GM19193 (cell line): ENCODE data around the gene DERA.

Source experiments
- POLR2A ChIP-seq: IDR thresholded peaks from 4 replicates; pipeline ENCODE4 v1.6.1; 2011; ENCODE audit not compliant: insufficient read depth, insufficient read length; ENCODE audit errors: extremely low read depth

Gene DERA

DNA sequence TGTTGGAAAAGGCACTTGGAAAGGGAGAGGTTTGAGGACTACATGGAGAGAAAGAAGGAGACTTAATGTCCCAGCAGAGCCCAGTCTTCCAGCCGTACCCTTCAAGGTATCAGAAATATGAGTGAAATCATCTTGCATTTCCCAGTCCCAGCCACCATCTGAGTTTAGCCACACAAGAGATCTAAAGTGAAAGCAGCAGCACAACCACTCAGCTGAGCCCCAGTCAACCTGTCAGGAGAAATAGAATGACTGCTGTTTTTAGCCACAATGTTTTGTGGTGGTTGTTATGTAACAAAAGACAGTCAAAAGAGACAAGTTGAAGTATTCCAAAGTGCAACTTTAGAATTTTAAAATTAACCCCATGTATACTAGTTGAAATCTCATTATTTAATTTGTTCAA, 28.0 kb downstream of the DERA start:
- TF ChIP-seq POLR2A: no peak

DNA sequence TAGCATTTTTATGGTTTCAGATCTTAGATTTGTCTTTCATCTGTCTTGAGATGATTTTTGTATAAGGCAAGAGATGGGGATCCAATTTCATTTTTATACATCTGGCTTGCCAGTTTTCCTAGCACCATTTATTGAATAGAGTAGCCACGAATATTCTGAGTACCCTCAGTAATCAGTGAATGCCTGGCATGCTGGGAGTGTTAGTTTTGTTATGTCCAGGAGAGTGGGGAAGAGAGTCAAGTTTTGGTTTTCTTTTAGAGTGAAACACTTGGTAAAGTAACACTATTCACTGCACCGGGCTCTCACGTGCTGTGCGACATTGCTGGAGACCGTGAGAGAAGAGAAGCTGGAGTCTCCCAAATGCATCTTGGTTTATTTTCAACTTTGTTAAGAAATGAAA, 31.3 kb downstream of the DERA start:
- TF ChIP-seq POLR2A: no peak

DNA sequence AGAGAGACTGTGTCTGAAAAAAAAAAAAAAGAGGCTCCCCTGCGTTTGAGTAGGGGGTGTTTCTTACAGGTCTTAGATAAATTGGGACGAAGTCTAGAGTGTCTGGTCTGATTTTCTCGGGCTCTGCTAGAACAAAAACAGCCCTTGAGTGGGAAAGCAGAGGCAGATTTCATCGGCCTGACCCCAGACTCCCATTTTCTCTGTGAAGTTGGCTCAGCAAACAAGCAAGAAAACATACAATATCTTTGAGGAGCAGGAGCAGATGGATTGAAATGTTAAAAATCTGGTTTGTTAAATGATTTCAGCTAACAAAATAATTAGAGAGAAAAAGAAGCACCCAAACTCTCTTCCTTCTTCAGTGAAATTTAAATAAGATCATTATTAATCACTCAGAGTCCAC, 44.1 kb downstream of the DERA start:
- TF ChIP-seq POLR2A: no peak

DNA sequence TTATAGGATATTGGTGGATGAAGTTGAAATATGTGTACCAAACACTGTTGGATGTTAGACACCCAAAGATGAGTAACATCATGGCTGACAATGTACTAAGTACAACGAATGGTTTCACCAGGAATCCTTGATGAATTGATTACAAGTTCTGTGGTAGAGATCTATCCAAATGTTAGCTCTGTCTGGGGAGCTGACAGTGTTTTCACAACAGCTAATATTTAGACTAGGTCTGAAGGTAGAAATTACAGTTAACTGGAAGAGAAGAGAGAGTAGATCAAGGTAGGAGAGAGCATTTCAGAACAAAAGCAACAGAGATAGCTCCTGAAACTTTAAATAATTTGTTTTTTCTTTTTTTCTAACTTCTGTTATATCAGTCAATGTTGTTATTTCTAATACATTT, 44.9 kb downstream of the DERA start:
- TF ChIP-seq POLR2A: no peak

DNA sequence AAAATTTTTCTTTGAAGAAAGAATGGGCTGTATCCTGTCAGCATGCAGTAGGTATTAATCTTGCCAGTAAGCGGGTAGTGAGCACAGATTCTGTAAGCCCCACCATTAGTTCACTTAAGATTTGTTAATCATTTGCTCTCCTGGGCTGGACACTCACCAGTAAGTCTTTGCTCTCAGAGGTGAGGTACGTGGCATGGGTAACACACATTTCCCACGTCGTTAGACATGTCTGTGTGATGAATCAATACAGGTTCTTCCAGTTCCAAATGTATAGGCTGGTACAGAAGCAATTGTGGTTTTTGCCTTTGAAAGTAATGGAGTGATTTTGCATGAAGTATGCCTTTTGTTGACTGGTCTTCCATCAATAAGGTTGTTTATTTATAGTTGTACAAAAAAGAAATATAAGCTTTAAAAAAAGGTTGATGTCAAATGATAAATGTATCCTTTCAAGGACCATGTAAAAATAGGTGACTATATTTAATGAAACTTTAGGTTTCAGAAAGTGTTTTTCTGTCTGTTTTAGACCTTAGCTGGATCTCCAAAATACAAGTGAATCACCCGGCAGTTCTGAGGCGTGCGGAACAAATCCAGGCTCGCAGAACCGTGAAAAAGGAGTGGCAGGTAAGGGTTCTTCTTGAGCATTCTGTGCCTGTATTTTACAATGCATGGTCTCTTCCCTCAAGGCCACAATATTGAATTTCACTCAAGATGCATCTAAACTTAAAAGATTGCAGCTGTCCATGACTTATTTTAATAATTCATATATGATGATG, 45.5 kb downstream of the DERA start:
- no peak for TF ChIP-seq POLR2A

DNA sequence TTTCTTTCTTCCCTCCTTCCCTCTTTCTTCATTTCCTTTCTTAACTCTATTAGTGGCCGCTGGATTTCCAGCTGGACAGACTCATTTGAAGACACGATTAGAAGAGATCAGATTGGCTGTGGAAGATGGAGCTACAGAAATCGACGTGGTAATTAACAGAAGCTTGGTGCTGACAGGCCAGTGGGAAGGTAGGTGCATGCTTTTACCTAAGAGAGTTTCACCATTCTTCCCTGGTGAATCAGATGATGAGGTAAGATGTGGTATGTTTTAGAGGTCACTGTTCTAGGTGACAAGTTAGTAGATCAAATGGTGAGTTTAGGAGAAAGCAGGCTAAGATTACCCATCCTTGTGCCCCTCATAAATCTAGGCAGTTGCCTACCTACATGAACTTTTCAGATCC, 51.6 kb downstream of the DERA start:
- TF ChIP-seq POLR2A: no peak

DNA sequence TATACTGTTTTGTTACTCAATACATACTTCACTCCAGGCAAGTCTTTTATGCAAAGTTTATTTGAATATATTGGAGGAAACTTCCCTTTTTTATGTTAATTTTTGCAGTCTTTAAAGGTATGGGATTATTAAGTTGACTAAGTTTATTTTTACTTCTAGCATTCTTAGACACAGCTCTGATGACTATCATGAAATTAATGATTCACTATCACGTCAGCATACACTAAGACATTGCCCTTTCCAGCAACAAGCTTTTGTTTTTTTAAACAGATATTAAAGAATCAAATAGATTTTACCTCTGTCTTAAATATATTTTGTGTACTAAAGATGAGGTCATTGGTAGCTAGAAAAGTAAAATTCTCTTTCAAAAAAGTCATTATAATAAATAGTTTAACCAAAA, 52.1 kb downstream of the DERA start:
- no peak for TF ChIP-seq POLR2A

DNA sequence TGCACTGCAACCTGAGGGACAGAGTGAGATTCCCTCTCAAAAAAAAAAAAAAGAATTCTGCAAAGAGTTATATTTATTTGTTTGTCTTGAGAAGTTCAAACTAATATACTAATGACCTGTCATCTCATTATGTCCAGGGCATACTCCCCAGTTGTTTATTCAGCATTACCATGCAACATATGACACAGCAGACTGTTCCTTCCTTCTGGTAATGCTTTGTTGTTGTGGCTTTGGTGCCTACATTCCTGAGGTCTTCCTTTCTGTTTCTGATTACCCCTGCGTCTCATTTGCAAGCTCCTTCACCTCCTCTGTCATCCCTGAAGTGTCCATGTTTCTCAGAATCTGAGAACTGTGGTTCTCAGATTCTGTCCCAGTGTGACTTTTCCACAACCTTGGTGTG, 55.3 kb downstream of the DERA start:
- no peak for TF ChIP-seq POLR2A

DNA sequence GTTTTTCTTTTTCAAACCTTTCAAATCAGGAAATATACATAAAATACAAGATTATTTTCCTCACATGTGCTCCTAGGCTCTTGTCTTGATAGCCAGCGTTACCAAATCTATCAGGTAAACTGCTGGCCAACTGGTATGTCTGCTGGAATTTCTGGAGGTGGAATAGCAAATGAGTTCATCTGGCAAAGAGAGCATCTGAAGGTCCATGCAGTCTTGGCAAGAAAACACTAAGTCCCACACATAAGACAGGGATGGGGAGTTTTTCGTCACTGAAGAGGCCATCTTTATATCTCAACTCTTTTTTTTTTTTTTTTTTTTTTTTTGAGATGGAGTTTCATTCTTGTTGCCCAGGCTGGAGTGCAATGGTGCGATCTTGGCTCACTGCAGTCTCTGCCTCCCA, 60.1 kb downstream of the DERA start:
- TF ChIP-seq POLR2A: no peak

DNA sequence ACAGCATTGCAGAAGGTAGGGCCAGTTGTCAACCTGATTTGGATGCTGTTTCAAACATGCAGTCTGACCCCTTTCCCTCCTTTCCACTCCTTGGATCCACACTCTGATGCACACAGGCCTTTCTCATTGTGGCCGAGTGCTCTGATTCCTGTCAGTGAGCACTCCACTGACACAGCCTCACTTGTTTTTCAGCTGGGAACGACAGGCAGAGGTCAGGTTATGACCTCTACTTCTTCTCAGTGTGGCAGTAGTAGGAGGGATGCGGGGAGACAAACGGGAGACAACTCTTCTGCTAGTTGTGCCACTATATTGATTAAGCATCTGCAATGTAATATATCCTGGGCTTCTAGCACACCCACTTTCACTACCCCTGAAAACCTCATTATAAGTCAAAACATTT, 61.8 kb downstream of the DERA start:
- TF ChIP-seq POLR2A: no peak

DNA sequence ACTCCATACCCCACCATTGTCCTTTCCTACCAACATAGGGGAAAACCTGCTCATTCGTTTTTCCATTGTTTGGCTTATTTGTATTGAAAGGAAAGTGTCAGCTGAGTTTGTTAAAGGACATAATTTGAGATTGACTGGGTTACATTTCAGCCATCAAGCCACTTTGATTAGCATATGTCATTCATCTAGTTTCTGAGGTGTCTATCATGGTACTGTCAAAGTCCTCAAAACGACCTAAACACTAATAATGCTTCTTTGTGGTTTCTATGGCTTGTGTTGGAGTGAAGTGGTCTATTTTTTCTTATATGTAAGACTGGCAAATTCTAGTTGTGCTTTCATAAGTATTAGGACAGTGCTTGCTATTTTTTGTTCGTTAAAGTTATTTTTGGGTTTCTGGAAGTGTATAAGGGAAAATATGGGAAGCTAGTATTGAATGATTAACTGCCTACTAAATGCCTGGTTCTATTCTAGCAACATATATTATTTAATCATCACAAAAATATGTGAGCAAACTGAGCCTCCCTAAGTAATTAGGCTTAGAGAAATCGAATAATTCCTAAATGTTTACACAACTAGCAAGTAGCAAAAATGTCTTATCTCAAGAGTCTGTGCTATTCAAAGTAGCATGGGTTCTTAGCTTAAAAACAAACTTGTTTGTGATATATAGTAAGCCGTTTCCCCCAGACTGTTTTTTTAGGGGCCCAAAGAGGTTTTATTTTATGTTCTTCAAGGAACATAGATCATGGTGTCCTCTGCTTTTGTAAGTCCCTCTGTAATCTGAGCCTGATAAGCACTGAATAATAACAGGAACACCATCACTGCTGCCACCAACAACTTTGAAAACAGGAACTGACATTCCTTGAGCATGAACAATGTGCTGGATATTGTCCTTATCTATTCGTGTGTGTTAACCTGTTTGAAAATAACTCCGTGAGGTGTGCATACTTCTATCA, 67.1 kb downstream of the DERA start:
- TF ChIP-seq POLR2A: no peak

DNA sequence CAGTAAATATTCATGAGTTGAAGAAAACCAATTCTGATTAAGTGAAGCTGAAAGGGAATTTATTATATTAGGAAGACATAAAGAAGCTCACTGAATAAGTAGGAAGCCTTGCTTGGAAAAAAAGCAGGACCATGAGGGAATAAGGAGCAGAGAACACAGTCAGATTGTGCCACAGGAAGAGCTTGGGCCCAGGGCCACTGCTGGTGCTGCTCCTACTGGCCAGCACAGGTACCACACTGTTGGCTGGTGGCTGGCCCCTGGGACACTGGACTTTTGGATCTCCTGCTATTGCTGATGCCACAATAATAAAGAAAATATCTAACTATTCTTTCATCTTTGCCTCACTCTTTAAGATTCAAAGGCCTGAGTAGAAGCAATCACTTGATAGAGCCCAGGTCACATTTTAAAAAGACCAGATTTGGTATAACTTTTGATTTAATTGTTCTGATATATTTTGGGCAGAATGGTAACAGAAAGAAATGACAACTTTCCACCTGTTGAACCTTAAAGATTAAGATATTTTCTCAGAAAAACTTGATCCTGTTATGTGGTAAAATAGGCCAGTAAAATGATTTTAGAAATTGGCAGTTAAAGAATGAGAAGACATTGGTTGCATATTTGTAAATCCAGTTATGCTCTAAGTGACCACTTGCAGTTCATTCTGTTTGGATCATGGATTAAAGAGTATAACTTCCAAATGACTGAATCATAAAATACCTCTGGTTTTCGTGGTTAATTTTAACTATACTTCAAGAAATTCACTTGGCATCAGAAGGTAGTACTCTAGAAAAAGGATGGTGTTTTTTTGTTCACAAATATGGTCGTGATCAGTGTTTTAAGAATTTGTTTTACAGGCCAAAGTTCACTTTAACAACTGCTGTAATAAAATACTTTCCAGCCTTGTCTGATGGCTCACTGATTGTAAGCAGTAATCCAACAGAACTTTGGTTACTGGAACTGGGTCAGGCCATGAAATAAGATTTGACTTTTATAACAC, 68.3 kb downstream of the DERA start:
- no peak for TF ChIP-seq POLR2A

DNA sequence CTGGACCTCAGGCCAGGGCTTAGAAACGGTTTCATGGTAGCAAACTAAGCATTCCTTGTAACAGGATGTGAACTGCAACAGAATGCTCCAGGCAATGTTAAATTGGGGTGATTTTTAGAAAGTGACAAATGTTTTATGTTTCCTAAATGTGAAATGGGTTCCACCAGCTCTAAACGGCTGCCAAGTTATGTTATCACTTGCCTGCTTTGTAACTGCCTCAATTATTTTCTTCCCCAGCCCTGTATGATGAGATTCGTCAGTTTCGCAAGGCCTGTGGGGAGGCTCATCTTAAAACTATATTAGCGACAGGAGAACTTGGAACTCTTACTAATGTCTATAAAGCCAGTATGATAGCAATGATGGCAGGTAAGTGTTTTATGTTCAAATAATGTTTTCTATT, 70.9 kb downstream of the DERA start:
- no peak for TF ChIP-seq POLR2A

DNA sequence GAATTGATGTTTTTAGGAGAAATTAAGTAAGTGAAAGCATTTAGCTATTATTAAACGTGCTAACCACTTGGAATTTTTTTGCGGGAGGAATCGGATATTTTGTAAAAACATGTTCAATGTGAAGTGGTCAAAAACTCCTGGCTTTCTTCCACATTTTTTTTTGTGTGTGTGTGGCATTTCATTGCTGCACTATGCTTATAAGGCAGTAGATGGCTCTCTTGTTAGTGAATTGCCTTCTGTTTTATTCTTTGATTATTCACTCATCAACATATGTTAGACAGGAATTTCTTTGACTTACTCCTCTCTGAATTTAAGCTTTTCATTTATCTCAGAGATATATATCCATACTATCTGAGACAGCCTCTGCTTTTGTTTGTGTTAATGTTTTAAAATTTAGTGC, 71.3 kb downstream of the DERA start:
- TF ChIP-seq POLR2A: no peak

DNA sequence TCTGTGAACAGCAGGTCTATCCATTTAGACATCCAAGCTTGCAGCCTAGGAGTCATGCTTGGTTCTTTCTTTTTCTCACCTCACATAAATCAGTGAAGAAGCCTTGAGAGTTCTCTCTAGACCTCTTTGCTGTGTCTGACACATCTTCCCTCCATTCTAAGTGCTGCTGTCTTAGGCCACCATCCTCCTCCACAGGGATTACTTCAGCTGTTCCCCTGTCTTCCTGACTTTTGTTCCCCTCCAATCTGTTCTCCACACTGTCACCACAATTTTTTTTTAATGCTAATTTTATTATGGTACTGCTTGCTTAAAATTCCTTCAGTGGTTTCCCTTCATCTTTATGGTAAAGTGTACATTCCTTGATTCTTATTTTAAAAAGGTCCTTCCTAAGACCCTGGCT, 71.8 kb downstream of the DERA start:
- no peak for TF ChIP-seq POLR2A
